ENCODE results near the gene FOS.
"Not testable (repeated sequence)": the region's sequence is repeated elsewhere in the genome, so short reads cannot be mapped to it uniquely, and the experiment has no call there.

DNA sequence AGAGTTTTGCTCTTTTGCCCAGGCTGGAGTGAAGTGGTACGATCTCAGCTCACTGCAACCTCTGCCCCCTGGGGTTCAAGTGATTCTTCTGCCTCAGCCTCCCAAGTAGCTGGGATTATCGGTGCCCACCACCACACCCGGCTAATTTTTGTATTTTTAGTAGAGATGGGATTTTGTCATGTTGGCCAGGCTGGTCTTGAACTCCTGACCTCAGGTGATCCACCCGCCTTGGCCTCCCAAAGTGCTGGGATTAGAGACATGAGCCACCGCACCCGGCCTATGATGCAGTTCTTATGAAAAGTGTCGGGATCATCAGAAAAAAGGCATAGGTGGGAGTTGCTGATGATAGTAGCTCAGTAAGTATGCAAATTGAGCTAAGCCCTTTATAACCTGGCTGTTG is 30.4 kb downstream of the FOS start:
- TF ChIP-seq, protein P1, sequence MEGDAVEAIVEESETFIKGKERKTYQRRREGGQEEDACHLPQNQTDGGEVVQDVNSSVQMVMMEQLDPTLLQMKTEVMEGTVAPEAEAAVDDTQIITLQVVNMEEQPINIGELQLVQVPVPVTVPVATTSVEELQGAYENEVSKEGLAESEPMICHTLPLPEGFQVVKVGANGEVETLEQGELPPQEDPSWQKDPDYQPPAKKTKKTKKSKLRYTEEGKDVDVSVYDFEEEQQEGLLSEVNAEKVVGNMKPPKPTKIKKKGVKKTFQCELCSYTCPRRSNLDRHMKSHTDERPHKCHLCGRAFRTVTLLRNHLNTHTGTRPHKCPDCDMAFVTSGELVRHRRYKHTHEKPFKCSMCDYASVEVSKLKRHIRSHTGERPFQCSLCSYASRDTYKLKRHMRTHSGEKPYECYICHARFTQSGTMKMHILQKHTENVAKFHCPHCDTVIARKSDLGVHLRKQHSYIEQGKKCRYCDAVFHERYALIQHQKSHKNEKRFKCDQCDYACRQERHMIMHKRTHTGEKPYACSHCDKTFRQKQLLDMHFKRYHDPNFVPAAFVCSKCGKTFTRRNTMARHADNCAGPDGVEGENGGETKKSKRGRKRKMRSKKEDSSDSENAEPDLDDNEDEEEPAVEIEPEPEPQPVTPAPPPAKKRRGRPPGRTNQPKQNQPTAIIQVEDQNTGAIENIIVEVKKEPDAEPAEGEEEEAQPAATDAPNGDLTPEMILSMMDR (conservative IDR thresholded peaks at IDR 0.05; ENCODE audit: low read depth in 2 of 2): not testable (repeated sequence)
- TF ChIP-seq POLR2AphosphoS5 (IDR thresholded peaks at IDR 0.05; ENCODE audit: low read depth); EZH2phosphoT487 (IDR thresholded peaks at IDR 0.05; ENCODE audit: unreplicated experiment); CREB1 (CRISPR knock-in tag; IDR thresholded peaks at IDR 0.05; ENCODE audit: low read depth); STAT1 (IDR thresholded peaks at IDR 0.05; ENCODE audit: unreplicated experiment): not testable (repeated sequence)
- TF ChIP-seq, protein P2, sequence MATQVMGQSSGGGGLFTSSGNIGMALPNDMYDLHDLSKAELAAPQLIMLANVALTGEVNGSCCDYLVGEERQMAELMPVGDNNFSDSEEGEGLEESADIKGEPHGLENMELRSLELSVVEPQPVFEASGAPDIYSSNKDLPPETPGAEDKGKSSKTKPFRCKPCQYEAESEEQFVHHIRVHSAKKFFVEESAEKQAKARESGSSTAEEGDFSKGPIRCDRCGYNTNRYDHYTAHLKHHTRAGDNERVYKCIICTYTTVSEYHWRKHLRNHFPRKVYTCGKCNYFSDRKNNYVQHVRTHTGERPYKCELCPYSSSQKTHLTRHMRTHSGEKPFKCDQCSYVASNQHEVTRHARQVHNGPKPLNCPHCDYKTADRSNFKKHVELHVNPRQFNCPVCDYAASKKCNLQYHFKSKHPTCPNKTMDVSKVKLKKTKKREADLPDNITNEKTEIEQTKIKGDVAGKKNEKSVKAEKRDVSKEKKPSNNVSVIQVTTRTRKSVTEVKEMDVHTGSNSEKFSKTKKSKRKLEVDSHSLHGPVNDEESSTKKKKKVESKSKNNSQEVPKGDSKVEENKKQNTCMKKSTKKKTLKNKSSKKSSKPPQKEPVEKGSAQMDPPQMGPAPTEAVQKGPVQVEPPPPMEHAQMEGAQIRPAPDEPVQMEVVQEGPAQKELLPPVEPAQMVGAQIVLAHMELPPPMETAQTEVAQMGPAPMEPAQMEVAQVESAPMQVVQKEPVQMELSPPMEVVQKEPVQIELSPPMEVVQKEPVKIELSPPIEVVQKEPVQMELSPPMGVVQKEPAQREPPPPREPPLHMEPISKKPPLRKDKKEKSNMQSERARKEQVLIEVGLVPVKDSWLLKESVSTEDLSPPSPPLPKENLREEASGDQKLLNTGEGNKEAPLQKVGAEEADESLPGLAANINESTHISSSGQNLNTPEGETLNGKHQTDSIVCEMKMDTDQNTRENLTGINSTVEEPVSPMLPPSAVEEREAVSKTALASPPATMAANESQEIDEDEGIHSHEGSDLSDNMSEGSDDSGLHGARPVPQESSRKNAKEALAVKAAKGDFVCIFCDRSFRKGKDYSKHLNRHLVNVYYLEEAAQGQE (IDR thresholded peaks at IDR 0.05; ENCODE audit: unreplicated experiment): not testable (repeated sequence)

Data from GM23338 (cell line).